Measurements from ENCODE around the gene RBM43. TPM values are rescaled to one million over a fixed set of nuclear protein-coding genes. Genes with fewer than 3 reads are reported as not detected.

Gene RBM43
- total RNA-seq, 4 donors from 2014 or later, result 1.3 to 3.4 (median 2.0) TPM

DNA sequence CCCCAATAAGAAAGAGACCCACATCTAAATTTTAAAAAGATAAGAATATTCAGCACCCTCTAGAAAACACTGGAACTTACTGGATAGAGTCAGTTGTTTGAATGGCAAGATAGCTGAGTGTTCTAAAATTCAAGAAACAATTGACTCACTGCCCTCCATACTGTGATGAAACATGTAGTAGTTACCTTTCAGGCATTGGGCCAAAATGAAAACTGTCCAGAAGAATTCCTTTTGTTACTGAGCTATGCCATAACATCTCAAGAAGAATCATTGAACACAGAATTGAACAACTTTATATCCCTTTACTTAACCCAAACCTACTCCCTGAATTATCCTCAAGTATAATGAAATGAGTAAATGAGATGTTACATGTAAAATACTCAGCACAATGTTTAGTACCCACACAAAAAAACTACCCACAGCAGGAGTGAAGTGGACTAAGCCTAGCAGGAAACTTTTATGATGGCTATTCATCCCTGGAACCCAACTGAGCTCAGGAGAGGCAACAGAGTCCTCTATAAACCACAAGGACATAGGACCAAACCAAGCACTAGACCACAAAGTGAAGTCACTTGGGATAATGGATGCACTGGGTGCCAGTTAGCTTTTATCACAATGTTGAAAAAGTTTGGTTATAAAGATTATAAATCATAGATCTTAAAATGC, 32.7 kb downstream of the RBM43 start:
- H3K9me3 ChIP-seq, result no peaks in the 10 kb centered on the region
- DNase-seq, result no peak
- TF ChIP-seq POLR2A (IDR thresholded peaks at IDR 0.05), result no peak
- TF ChIP-seq, protein P1, sequence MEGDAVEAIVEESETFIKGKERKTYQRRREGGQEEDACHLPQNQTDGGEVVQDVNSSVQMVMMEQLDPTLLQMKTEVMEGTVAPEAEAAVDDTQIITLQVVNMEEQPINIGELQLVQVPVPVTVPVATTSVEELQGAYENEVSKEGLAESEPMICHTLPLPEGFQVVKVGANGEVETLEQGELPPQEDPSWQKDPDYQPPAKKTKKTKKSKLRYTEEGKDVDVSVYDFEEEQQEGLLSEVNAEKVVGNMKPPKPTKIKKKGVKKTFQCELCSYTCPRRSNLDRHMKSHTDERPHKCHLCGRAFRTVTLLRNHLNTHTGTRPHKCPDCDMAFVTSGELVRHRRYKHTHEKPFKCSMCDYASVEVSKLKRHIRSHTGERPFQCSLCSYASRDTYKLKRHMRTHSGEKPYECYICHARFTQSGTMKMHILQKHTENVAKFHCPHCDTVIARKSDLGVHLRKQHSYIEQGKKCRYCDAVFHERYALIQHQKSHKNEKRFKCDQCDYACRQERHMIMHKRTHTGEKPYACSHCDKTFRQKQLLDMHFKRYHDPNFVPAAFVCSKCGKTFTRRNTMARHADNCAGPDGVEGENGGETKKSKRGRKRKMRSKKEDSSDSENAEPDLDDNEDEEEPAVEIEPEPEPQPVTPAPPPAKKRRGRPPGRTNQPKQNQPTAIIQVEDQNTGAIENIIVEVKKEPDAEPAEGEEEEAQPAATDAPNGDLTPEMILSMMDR (IDR thresholded peaks at IDR 0.05), result no peak
- no peaks in the 10 kb centered on the region for H3K36me3 ChIP-seq
- H3K4me1 ChIP-seq, result no peaks in the 10 kb centered on the region
- intact Hi-C loops (cut with DNase I), result no loop called here
- H3K27ac ChIP-seq, result no peak overlapping the region
- H3K27me3 ChIP-seq, result no peaks in the 10 kb centered on the region
- H3K4me3 ChIP-seq, result no peak overlapping the region

DNA sequence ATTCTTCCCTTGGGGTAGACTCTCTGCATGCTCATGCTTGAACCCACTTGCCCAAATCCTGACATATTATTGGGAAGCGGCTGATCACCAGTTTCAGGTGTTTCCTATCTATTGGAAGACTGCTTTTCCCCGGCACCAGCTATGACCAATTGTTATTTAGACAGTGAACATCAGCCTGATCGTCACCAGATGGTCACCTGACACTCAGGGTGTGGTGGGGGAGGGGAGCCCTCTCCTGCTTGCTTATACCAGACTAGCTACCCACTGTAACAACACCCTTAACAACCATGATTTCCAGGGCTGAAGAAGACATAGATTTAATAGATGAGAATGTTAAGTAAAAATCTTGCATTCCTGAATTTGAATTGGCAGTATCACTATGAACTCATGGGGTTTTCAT, 44.3 kb downstream of the RBM43 start:
- 64 to 67% methylated on average over 2 of the region's 3 CpGs for WGBS, 2 donors
- no peak for DNase-seq
- Histone ChIP-seq H3K27ac (no peak overlapping the region), H3K27me3 (no peaks in the 10 kb centered on the region), H3K9me3 (no peaks in the 10 kb centered on the region), H3K36me3 (no peaks in the 10 kb centered on the region), H3K4me3 (no peak overlapping the region), H3K4me1 (no peaks in the 10 kb centered on the region)
- no peak for TF ChIP-seq POLR2A (IDR thresholded peaks at IDR 0.05)
- TF ChIP-seq, protein P1 (IDR thresholded peaks at IDR 0.05), result no peak
- intact Hi-C loops (cut with DNase I), result no loop called here

DNA sequence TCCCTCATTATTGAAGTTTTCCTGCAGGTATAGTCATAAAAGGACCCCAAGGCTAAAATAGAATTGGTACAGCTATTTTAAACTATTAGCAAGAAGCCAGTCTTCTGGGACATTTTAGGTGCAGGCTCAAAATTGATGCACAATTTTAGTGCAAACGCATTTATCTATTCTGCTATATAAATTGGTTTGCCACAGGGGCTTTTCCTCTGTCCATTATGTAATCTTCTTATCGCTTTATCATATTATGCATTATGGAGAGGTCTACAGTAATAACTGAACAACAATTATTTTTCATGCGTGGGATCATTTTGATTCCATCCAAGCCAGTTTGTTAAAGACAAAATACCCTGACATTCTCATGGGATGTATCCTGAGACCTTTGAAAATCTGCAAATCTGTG, 54.6 kb downstream of the RBM43 start:
- no peaks in the 10 kb centered on the region for H3K27me3 ChIP-seq
- H3K27ac ChIP-seq, result no peak overlapping the region
- no peaks in the 10 kb centered on the region for H3K9me3 ChIP-seq
- H3K36me3 ChIP-seq, result no peaks in the 10 kb centered on the region
- TF ChIP-seq, protein P1 (IDR thresholded peaks at IDR 0.05), result no peak
- TF ChIP-seq POLR2A (IDR thresholded peaks at IDR 0.05), result no peak
- no peak overlapping the region for H3K4me3 ChIP-seq
- no peak for DNase-seq
- H3K4me1 ChIP-seq, result no peaks in the 10 kb centered on the region
- WGBS, 2 donors, result 87 to 93% methylated on average over 3 of the region's 3 CpGs
- intact Hi-C loops (cut with DNase I), result no loop called here

DNA sequence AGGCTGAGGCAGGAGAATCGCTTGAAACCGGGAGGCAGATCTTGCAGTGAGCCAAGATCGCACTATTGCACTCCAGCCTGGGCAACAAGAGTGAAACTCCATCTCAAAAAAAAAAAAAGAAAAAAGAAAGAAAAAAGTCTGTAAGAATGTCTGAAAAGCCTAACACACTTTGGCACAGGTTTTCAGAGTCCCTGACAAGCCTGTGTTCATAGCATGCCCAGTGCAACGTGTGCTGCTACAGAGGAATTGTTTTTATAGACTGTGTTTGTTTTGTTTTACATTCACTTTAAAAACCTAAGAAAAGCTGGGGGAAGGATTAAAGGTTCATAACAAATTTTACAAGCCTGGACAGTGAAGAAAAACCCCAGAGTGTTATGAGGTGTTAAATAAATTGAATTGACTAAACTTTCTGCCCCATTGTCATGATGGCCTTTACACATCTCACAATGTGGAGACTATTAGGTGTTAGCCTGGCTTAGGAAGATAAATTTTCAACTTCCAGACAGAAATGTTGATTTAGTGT, 55.2 kb downstream of the RBM43 start:
- H3K4me3 ChIP-seq, result no peak overlapping the region
- WGBS, 2 donors, result 52 to 58% methylated on average over 4 of the region's 4 CpGs
- no peaks in the 10 kb centered on the region for H3K36me3 ChIP-seq
- no peak overlapping the region for H3K27ac ChIP-seq
- no peak for DNase-seq
- no peaks in the 10 kb centered on the region for H3K9me3 ChIP-seq
- TF ChIP-seq POLR2A (IDR thresholded peaks at IDR 0.05), result no peak
- TF ChIP-seq, protein P1 (IDR thresholded peaks at IDR 0.05), result no peak
- intact Hi-C loops (cut with DNase I), result no loop called here
- H3K4me1 ChIP-seq, result no peaks in the 10 kb centered on the region
- no peaks in the 10 kb centered on the region for H3K27me3 ChIP-seq

DNA sequence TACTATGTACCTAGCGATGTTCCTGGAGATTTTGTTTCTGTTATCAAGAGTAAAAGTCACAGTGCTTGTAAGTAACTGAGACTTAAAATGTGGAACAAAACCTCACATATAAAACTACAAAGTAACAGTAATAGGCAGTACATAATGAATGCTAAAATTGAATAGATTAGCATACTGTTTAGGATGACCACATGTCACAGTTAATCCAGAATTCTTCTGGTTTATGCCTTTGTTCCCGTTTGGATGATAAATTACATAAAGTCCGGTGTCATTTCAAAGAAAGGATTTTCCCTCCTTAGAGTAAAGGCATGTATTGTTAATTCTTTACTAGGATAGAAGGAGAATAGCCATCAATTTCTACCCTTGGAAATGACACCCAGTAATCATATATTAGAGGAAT, 56.1 kb downstream of the RBM43 start:
- TF ChIP-seq, protein P1 (IDR thresholded peaks at IDR 0.05), result no peak
- no peak for TF ChIP-seq POLR2A (IDR thresholded peaks at IDR 0.05)
- intact Hi-C loops (cut with DNase I), result no loop called here
- no peak overlapping the region for H3K27ac ChIP-seq
- no peaks in the 10 kb centered on the region for H3K36me3 ChIP-seq
- H3K9me3 ChIP-seq, result no peaks in the 10 kb centered on the region
- no peak overlapping the region for H3K4me3 ChIP-seq
- no peak for DNase-seq
- H3K27me3 ChIP-seq, result no peaks in the 10 kb centered on the region
- WGBS, 2 donors, result 59 to 66% methylated on average over 3 of the region's 3 CpGs
- no peaks in the 10 kb centered on the region for H3K4me1 ChIP-seq
